ENCODE data around the gene FBXO7.

Gene FBXO7

DNA sequence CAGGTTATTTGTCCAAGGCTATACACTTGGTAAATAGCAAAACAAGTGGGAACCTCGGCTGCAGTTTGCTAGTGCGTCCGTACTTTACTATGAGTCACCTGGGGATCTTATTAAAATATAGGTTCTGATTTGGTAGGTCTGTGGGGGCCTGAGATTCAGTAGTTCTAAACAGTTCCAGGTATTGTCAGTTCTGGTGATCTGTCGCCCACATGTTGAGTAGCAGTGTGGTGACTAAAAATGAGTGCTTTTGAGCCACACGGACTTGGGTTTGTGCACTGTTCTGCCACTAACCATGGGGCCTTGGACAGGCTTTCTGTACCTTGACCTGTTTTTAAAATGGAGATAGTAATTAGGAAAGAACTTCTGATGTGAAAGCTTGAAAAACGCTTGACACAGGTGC is 15.7 kb downstream of the FBXO7 start:
- FAIRE-seq = no peak

DNA sequence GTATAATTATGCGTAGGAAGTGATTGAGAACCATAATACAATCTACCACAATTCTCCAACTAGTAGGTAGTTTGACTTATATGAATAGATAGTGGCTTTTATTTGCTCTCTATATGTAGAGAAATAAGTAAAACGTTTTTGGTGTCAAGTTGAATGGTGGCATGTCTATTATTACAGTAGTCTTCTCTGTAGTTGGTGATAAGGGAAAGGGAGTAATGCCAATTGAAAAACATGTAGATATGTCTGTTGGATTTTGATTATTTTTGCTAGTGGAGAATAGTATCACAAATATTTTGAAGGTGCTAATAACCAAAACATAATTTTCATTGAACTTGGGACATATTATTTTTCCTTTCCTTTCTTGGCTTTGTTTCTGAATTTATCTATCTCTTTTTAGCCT is 17.5 kb downstream of the FBXO7 start:
- peak; percentile 76 for FAIRE-seq

DNA sequence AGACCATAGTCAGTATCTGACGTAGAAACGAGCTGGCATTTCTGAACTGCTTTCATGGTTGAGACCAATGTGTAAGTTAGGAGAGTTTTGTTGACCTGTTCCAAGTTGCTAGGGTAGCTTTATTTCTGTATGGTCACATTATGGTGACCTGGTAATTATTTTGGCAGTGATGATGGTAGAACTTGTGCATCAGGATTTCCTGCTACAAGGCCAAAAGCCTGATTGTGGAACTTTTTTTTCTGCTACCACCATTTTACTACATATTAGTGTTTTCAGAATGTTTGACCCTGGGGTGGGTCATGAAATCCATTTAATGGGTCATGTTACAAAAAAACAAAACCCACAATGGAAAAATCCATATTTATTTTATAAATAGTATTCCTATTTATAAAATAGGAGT is 18.9 kb downstream of the FBXO7 start:
- no peak for FAIRE-seq

DNA sequence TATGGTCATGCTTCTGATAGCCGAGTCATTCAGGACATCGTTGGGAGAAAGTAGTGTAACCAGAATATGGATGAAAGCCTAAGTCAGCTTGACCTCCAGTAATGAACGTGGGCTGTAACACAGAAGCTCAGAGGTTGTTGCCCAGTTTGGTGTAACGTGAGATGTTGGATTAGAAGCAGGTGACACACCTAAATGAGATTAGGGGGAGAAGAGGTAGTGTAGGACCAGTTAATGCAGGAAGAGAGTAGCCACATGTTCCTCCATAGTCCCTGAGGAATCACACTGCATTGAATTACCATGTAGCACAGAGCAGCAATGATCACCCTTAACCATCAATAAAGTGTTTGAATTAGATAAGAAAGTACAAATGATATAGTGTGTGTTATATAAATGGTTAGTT is 20.4 kb downstream of the FBXO7 start:
- peak; percentile 24 for FAIRE-seq

DNA sequence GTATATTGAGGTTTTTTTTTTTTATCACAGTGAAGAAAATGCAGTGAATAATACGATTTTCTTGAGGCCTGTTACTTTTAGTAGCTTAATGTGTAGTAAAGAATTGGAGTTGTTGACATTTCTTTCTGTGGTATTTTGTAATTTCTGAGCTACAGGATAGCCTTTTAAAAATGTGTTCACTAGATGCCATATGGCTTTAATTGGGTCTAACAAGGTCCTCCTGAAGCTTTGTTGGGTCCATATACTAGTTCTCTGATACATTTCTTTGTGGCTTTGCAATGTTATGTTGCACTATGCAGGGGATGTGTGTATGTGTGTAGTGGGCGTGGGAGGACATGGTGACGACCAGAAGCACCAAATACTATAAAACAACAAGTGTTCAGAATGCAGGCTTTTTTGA is 25.1 kb downstream of the FBXO7 start:
- no peak for FAIRE-seq

GRCh38 chr22:32501836-32502752 is 27.5 kb downstream of the FBXO7 start:
- FAIRE-seq = no peak

DNA sequence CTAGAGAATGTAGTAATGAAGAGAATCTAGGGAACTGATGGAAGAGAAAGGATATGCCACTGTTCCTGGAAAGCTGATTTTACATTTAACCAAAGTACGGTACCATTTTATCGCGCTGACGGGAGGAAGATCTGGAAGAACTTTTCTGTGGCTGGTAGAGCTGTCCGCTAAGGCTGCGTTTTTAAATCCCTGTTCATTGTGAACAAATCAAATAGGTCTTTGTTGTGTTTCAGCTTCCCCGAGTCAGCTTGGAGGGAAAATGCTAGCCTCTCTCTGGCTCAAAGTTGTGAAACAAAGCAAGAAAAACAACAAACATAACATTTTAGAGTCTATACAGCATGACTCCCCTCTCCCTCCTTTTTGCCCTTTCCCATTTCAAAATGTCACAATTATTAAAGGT is 34.4 kb downstream of the FBXO7 start:
- no peak for FAIRE-seq

DNA sequence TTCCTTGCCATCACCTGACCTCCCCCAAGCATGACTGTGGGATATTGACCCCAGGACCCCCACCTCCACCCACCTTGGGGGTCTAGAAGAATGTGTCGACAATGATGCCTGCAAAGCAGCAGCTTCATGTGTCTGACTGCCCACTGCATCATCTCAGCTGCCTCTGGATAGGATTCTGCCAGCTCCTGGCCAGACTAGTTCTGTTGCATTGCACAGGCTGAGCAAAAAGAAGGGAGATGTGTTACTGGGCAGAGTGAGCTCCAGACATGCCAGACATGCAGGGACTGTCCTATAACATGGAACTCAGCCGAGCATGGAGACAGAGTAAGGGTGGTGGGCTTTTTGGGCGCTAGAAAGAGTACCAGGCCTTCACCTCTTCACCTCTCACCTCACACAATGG is 36.7 kb downstream of the FBXO7 start:
- FAIRE-seq = no peak

DNA sequence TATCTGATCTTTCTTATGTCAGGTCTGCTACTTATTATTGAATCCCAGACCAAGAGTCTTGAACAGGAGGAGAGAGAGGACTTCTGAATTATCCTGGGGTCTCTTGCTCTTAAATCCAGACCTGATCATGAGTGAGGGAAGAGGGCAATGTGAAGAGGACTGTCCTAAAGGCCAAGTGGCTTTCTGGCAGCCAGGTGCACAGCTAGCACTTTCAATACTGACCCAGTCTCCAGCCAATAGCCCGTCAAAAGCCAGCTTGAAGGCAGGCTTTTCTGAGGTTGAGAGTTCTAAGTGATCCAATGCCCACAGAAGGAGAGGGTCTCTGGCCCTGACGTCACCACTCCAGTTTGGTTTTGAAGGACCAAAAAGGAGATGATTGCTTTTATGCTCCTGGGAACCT is 37.2 kb downstream of the FBXO7 start:
- no peak for FAIRE-seq

DNA sequence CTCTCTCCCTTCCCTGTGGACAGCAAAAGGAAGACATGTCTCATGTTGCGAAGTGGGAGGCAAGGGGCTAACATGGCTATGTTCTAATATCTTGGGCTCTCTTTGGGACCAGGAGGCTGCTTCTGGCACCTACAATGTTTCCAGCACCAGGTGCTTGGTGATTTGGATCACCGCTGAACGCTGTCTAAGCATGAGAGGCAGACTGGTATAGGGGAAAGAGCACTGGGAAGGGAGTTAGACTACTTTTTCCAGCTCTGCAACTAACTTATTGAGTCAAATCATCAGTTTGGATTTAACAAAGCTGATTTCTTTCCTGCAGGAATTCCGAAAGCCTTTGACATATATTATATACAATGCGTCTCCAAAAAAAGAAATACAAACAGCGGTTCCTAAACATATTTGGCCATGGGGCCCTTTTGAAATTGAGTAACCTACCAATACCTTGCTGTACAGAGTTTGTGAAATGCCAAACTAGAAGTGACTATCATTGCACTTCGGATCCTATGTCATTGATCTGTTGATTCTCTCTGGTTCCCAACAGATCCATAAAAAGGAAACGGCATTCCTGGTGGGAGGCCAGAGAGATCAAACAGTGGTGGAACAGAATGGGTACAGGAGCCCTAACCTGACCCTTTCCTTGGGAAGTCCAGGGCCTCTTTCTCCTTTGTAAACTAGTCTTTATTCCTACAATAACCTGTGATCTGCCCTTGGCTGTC is 37.8 kb downstream of the FBXO7 start:
- FAIRE-seq = no peak

- FAIRE-seq = no peak
Observed at GRCh38 chr22:32515084-32515483, 40.5 kb downstream of the FBXO7 start.

DNA sequence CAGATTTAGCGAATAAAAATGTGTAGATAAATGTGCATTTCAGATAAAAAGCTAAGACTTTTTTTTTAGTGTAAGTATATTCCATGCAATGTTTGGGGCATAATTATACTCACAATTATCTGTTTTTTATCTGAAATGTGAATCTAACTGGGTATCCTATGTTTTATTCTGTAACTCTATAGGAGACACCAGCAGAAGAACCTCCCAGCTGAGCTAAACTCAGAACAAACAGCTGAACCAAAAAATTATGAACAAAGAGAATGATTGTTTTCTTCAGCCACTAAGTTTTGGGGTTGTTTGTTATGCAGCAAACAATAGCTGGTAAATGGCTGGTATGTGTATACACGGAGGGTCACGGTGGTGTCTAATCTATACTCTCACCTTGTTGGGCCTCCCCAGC is 42.9 kb downstream of the FBXO7 start:
- no peak for FAIRE-seq

GRCh38 chr22:32517921-32518320 is 43.3 kb downstream of the FBXO7 start:
- FAIRE-seq = no peak

- FAIRE-seq = no peak
Observed at GRCh38 chr22:32518381-32518780, 43.8 kb downstream of the FBXO7 start.

GRCh38 chr22:32518848-32519247 is 44.2 kb downstream of the FBXO7 start:
- FAIRE-seq = no peak

DNA sequence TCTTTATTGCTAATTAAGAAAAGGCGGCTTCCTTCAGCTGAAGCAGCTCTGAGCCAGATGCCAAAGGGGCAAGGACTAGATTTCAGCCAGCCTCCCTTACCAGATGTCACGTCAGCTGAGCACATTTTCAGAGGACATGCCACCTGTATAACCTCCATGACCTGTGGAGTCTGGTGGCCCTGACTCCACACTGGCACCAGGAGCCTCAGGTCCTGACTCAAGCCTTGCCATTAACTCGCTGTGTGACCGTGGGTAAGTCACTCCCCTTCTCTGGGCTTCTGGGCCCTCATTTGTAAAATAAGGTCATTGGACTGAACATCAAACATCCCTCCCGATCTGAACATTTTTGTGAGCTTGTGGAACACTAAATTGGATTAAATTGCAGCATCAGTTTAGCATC is 46.0 kb downstream of the FBXO7 start:
- FAIRE-seq = no peak

DNA sequence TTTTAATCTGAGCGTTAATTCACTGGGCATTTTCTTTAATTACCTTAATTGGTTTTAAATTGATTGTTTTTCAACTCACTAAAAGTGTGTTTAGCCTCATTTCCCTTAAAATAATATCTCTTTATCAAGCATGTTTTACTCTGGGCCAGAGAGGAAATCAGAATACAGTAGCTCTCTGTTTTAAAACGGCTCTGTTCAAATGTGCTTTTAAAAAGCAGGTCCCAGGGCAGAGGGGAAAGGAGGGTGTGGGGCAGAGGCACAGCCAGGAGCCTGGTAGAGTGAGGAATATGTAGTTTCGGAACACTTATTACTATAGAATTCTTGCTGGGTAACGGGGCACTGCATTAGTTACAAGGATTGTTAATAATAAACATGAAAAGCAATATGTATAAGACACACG is 47.6 kb downstream of the FBXO7 start:
- FAIRE-seq = no peak

- no peak for FAIRE-seq
Observed at GRCh38 chr22:32527756-32528155, 53.1 kb downstream of the FBXO7 start.

DNA sequence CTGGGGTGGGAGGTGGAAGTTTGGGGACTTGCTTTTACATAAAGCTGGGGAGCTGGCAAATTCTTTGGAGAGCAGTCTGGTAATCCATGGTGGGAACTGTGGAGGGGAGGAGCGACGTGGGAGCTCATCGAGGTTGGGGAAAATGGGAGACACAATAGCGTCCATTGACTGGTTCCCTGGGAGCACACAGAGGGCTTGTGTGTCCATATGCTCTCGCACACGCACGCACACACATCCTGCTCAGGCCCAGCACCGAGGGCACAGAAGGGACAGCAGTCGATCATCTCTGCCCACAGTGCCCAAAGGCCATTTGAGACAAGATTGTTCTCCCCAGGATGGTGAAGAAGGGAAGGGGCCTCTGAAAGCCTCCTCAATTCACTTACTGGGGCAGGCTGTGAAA is 53.7 kb downstream of the FBXO7 start:
- no peak for FAIRE-seq

DNA sequence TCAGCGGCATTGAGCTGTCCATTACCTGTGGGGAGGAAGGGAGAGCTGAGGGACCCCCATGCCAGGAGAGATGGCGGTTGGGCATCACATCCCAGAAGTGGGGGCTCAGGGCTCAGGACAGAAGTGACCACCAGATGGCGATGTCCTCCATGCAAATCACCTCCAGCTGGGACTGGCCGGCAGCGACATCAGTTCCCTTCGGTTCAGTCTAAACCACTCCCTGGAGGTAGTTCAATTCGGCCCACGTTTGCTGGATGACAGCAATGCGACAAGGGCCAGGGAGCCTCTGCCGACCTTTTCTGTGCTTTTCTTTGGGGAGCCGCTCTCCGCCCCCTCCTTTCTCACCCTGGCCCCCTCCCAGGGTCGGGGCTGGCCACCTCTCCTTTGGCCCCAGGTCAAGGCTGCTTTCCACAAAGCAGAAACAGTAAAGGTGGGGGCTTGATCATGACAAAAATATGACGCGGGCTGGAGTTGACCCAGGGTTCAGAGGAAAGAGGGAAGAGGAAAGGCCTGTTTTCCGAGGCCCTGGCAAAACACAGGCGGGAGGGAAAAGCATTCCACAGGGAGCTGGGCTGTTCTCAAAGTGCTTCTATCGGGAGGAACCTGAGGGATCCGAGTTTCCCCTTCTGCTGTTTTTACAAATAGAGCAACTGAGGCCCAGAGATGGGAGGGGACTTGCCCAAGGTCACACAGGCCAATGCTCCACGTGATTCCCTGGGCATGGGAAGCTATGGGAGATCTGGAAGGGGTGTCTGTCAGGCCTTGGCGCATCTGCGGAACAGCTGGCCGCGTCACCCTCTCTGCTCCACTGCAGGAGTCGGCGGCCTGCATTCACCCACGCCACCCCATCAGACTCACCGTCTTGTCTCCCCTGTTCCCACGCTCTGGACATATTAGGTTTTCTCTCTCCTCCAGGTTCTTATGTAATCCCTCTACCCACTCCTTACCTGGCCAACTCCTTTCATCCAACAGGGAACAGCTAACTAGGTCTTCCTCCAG is 54.7 kb downstream of the FBXO7 start:
- FAIRE-seq = no peak

GRCh38 chr22:32531228-32531627 is 56.6 kb downstream of the FBXO7 start:
- FAIRE-seq = no peak

DNA sequence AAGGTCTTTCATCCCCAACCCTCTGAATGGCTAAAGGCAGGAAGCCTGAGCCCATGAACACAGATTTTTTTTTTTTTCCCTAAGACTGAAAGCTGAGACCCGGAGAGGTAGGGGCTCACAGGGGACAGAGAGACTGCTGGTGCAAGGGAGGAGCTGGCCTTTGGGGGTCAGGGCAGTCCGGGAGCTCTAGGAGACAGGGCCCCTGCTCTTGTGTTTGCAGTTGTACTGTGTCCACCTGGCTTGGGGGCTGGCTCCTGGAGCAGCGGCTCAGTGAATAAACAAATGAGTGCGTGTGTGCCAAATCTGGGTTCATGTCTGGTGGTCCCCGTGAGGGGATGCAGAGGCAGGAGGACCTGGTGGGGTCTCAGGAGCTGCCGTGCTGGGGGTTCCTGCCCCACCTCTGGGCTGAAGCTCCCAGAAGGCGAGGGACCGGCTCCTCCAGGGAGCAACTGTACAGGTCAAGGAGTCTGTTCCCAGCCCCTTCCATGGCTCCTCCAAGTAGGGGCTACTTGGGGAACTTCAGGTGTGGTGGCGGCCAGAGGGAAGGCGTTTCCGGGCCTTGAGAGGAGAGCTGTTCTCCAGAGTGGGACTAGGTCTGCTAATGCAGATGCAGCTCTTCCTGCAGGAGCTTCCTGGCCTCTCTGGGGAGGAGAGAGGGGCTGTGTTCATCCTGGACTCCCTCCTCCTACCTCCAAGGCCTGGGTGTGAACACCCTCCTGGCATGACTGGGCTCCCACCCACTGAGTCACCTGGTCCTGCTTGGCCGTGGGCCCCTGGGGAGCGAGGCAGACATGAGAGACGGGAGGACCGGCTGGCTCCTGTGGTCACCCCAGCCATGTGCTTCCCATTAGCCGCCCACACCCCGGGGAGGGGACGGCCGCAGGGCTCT is 57.6 kb downstream of the FBXO7 start:
- peak; percentile 51 for FAIRE-seq
